SU-DHL-6 (cell line): ENCODE measurements around the gene SNX25.

Source experiments
- EZH2phosphoT487 ChIP-seq: fragments of 200-600 bp; sonication (generic), shearing (Covaris generic); conservative IDR thresholded peaks from 2 replicates; pipeline ENCODE4 v1.6.1; 2018; ENCODE audit warnings: mild to moderate bottlenecking, antibody characterized with exemption, low read length, moderate library complexity, mixed read lengths
- TF ChIP-seq, protein P1 (sequence below): fragments of 200-600 bp; sonication (generic); IDR thresholded peaks from one replicate; pipeline ENCODE4 v1.5.1; 2017; ENCODE audit warnings: antibody characterized with exemption, mild to moderate bottlenecking, low read length, moderate library complexity; ENCODE audit not compliant: insufficient read depth, poor library complexity, severe bottlenecking

DNA sequence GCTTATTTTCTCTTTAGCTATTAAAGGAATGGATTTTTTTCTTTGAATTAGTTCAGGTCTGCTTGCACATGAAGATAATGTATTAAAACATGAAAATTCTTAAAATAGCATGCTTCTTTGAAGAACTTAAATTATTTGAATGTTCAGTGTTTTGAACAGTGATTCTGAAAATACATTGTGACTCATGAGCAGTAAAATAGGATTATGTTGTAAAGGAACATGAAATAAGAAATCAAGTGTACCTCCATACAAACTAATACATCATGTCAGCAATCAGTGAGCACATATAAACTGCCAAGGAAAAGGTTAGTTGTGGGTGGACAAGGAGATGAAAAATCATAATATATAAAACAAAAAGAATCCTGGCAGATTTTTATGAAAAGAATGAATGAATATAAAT, 66.1 kb downstream of the SNX25 start:
- TF ChIP-seq, protein P1, sequence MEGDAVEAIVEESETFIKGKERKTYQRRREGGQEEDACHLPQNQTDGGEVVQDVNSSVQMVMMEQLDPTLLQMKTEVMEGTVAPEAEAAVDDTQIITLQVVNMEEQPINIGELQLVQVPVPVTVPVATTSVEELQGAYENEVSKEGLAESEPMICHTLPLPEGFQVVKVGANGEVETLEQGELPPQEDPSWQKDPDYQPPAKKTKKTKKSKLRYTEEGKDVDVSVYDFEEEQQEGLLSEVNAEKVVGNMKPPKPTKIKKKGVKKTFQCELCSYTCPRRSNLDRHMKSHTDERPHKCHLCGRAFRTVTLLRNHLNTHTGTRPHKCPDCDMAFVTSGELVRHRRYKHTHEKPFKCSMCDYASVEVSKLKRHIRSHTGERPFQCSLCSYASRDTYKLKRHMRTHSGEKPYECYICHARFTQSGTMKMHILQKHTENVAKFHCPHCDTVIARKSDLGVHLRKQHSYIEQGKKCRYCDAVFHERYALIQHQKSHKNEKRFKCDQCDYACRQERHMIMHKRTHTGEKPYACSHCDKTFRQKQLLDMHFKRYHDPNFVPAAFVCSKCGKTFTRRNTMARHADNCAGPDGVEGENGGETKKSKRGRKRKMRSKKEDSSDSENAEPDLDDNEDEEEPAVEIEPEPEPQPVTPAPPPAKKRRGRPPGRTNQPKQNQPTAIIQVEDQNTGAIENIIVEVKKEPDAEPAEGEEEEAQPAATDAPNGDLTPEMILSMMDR: no peak
- no peak for TF ChIP-seq EZH2phosphoT487
